ENCODE data around the gene NPSR1. TPM values are rescaled to one million over a fixed set of nuclear protein-coding genes. Genes with fewer than 3 reads are reported as not detected.
"Not testable (repeated sequence)": the region's sequence is repeated elsewhere in the genome, so short reads cannot be mapped to it uniquely, and the experiment has no call there.

The NPSR1 gene
- total RNA-seq, 1 donor from 2014 or later, result not detected

GRCh38 chr7:34869057-34869456 lies 211.0 kb downstream of the NPSR1 start:
- TF ChIP-seq CTCF (conservative IDR thresholded peaks at IDR 0.05; ENCODE audit: low read depth, low read length), result no peak
- no peak overlapping the region for H3K4me3 ChIP-seq (ENCODE audit: low read depth, low read length)
- no peak for DNase-seq (ENCODE audit: low read depth)

GRCh38 chr7:34870041-34870440 lies 212.0 kb downstream of the NPSR1 start:
- DNase-seq (ENCODE audit: low read depth); H3K4me3 ChIP-seq (ENCODE audit: low read depth, low read length): not testable (repeated sequence)

GRCh38 chr7:34874329-34874728 lies 216.3 kb downstream of the NPSR1 start:
- H3K4me3 ChIP-seq (ENCODE audit: low read depth, low read length); DNase-seq (ENCODE audit: low read depth): not testable (repeated sequence)

- TF ChIP-seq CTCF (conservative IDR thresholded peaks at IDR 0.05; ENCODE audit: low read depth, low read length), result no peak
- DNase-seq (ENCODE audit: low read depth), result no peak
- no peak overlapping the region for H3K4me3 ChIP-seq (ENCODE audit: low read depth, low read length)
Measured at GRCh38 chr7:34875481-34875880, 217.5 kb downstream of the NPSR1 start.

- not testable (repeated sequence) for H3K4me3 ChIP-seq (ENCODE audit: low read depth, low read length); DNase-seq (ENCODE audit: low read depth)
Measured at GRCh38 chr7:34878944-34879735, 221.1 kb downstream of the NPSR1 start.

- DNase-seq (ENCODE audit: low read depth), result no peak
- no peak for TF ChIP-seq CTCF (conservative IDR thresholded peaks at IDR 0.05; ENCODE audit: low read depth, low read length)
- no peak overlapping the region for H3K4me3 ChIP-seq (ENCODE audit: low read depth, low read length)
Measured at GRCh38 chr7:34879871-34880270, 221.9 kb downstream of the NPSR1 start.

- DNase-seq (ENCODE audit: low read depth); H3K4me3 ChIP-seq (ENCODE audit: low read depth, low read length): not testable (repeated sequence)
Measured at GRCh38 chr7:34883855-34884254, 225.8 kb downstream of the NPSR1 start.

GRCh38 chr7:34886856-34887255 lies 228.8 kb downstream of the NPSR1 start:
- H3K4me3 ChIP-seq (ENCODE audit: low read depth, low read length), result no peak overlapping the region
- TF ChIP-seq CTCF (conservative IDR thresholded peaks at IDR 0.05; ENCODE audit: low read depth, low read length), result no peak
- DNase-seq (ENCODE audit: low read depth), result no peak

- H3K4me3 ChIP-seq (ENCODE audit: low read depth, low read length), result no peak overlapping the region
- DNase-seq (ENCODE audit: low read depth), result no peak
- no peak for TF ChIP-seq CTCF (conservative IDR thresholded peaks at IDR 0.05; ENCODE audit: low read depth, low read length)
Measured at GRCh38 chr7:34889951-34890350, 231.9 kb downstream of the NPSR1 start.
